ENCODE data around the gene ATP8A2. TPM values are rescaled to one million over a fixed set of nuclear protein-coding genes. Genes with fewer than 3 reads are reported as not detected.

Gene ATP8A2
- total RNA-seq, 2 experiments from 2014 or later: 0.22 to 0.42 TPM

GRCh38 chr13:25732111-25732865 is 360.5 kb downstream of the ATP8A2 start:
- DNase-seq: no peak
- Mint-ChIP-seq H3K9me3 (no peaks in the 10 kb centered on the region), H3K27ac (no peak overlapping the region), H3K4me1 (no peaks in the 10 kb centered on the region), H3K36me3 (ENCODE audit: low read depth) (no peaks in the 10 kb centered on the region), H3K4me3 (no peak overlapping the region), H3K27me3 (no peaks in the 10 kb centered on the region)
- ChIA-PET POLR2A (no interaction called here), CTCF (no interaction called here)

GRCh38 chr13:25733001-25733491 is 361.3 kb downstream of the ATP8A2 start:
- DNase-seq: no peak
- CTCF ChIA-PET: no interaction called here
- peaks cover 3% of the 10 kb centered on the region for H3K4me1 Mint-ChIP-seq
- no peak overlapping the region for H3K27ac Mint-ChIP-seq
- H3K9me3 Mint-ChIP-seq: no peaks in the 10 kb centered on the region
- no peaks in the 10 kb centered on the region for H3K27me3 Mint-ChIP-seq
- POLR2A ChIA-PET: interaction anchor here (0.5 kb wide), 1 partner anchor 1544 kb away, joined by 7 read pairs; no protein-coding TSS in a partner anchor
- no peak overlapping the region for H3K4me3 Mint-ChIP-seq
- no peaks in the 10 kb centered on the region for H3K36me3 Mint-ChIP-seq (ENCODE audit: low read depth)

- no peaks in the 10 kb centered on the region for H3K9me3 Mint-ChIP-seq
These were observed 362.1 kb downstream of the ATP8A2 start for GRCh38 chr13:25733696-25734435.

GRCh38 chr13:25738342-25739196 is 366.8 kb downstream of the ATP8A2 start:
- Mint-ChIP-seq H3K27me3 (peaks cover 2% of the 10 kb centered on the region), H3K9me3 (no peaks in the 10 kb centered on the region), H3K27ac (no peak overlapping the region), H3K36me3 (ENCODE audit: low read depth) (no peaks in the 10 kb centered on the region), H3K4me1 (peaks cover 10% of the 10 kb centered on the region), H3K4me3 (no peak overlapping the region)
- ChIA-PET POLR2A (no interaction called here), CTCF (no interaction called here)
- no peak for DNase-seq

More at GRCh38 chr13:25733696-25734435, 362.1 kb downstream of the ATP8A2 start:
- ChIA-PET CTCF (no interaction called here), POLR2A (no interaction called here)
- Mint-ChIP-seq H3K27me3 (no peaks in the 10 kb centered on the region), H3K4me3 (no peak overlapping the region), H3K4me1 (peaks cover 10% of the 10 kb centered on the region), H3K36me3 (ENCODE audit: low read depth) (no peaks in the 10 kb centered on the region), H3K27ac (no peak overlapping the region)
- no peak for DNase-seq

- ChIA-PET POLR2A (no interaction called here), CTCF (interaction anchor here (1.4 kb wide), 1 partner anchor 11 kb away, joined by 4 read pairs; no protein-coding TSS in a partner anchor)
- DNase-seq: no peak
- Mint-ChIP-seq H3K27ac (no peak overlapping the region), H3K9me3 (no peaks in the 10 kb centered on the region), H3K36me3 (ENCODE audit: low read depth) (no peaks in the 10 kb centered on the region), H3K4me1 (peaks cover 10% of the 10 kb centered on the region), H3K4me3 (no peak overlapping the region), H3K27me3 (peaks cover 2% of the 10 kb centered on the region)
These were observed 367.6 kb downstream of the ATP8A2 start for GRCh38 chr13:25739376-25739775.

GRCh38 chr13:25741796-25742195 is 370.0 kb downstream of the ATP8A2 start:
- Mint-ChIP-seq H3K4me1 (peaks cover 10% of the 10 kb centered on the region), H3K9me3 (no peaks in the 10 kb centered on the region), H3K4me3 (no peak overlapping the region), H3K27me3 (peaks cover 6% of the 10 kb centered on the region), H3K27ac (no peak overlapping the region), H3K36me3 (ENCODE audit: low read depth) (no peaks in the 10 kb centered on the region)
- POLR2A ChIA-PET: no interaction called here
- CTCF ChIA-PET: interaction anchor here (1.7 kb wide), 1 partner anchor 12 kb away, joined by 3 read pairs; no protein-coding TSS in a partner anchor
- no peak for DNase-seq

GRCh38 chr13:25742220-25742619 is 370.4 kb downstream of the ATP8A2 start:
- Mint-ChIP-seq H3K27ac (no peak overlapping the region), H3K4me3 (no peak overlapping the region), H3K27me3 (peaks cover 6% of the 10 kb centered on the region), H3K36me3 (ENCODE audit: low read depth) (no peaks in the 10 kb centered on the region), H3K4me1 (peaks cover 10% of the 10 kb centered on the region), H3K9me3 (no peaks in the 10 kb centered on the region)
- ChIA-PET POLR2A (no interaction called here), CTCF (interaction anchor here (1.7 kb wide), 1 partner anchor 11 kb away, joined by 3 read pairs; no protein-coding TSS in a partner anchor)
- no peak for DNase-seq

GRCh38 chr13:25743421-25743820 is 371.6 kb downstream of the ATP8A2 start:
- H3K4me1 Mint-ChIP-seq: peaks cover 3% of the 10 kb centered on the region
- CTCF ChIA-PET: interaction anchor here (0.5 kb wide), 1 partner anchor 743 kb away, joined by 3 read pairs; no protein-coding TSS in a partner anchor
- H3K36me3 Mint-ChIP-seq (ENCODE audit: low read depth): no peaks in the 10 kb centered on the region
- POLR2A ChIA-PET: no interaction called here
- no peaks in the 10 kb centered on the region for H3K9me3 Mint-ChIP-seq
- H3K27me3 Mint-ChIP-seq: peaks cover 6% of the 10 kb centered on the region
- H3K4me3 Mint-ChIP-seq: no peak overlapping the region
- no peak overlapping the region for H3K27ac Mint-ChIP-seq
- DNase-seq: no peak

- CTCF ChIA-PET: no interaction called here
- POLR2A ChIA-PET: no interaction called here
- Mint-ChIP-seq H3K9me3 (no peaks in the 10 kb centered on the region), H3K36me3 (ENCODE audit: low read depth) (no peaks in the 10 kb centered on the region), H3K27me3 (peaks cover 6% of the 10 kb centered on the region), H3K4me3 (no peak overlapping the region), H3K27ac (no peak overlapping the region), H3K4me1 (no peaks in the 10 kb centered on the region)
- no peak for DNase-seq
These were observed 372.4 kb downstream of the ATP8A2 start for GRCh38 chr13:25744178-25744577.

- no peaks in the 10 kb centered on the region for H3K36me3 Mint-ChIP-seq (ENCODE audit: low read depth)
- peaks cover 4% of the 10 kb centered on the region for H3K27me3 Mint-ChIP-seq
- H3K4me3 Mint-ChIP-seq: no peak overlapping the region
- no peaks in the 10 kb centered on the region for H3K9me3 Mint-ChIP-seq
- ChIA-PET POLR2A (no interaction called here), CTCF (interaction anchor here (0.9 kb wide), 1 partner anchor 9 kb away, joined by 3 read pairs; no protein-coding TSS in a partner anchor)
- H3K4me1 Mint-ChIP-seq: no peaks in the 10 kb centered on the region
- no peak for DNase-seq
- no peak overlapping the region for H3K27ac Mint-ChIP-seq
These were observed 374.4 kb downstream of the ATP8A2 start for GRCh38 chr13:25746131-25746530.

- peak; percentile 14 for DNase-seq
- Mint-ChIP-seq H3K36me3 (ENCODE audit: low read depth) (no peaks in the 10 kb centered on the region), H3K9me3 (no peaks in the 10 kb centered on the region), H3K4me3 (no peak overlapping the region), H3K27me3 (peaks cover 2% of the 10 kb centered on the region), H3K27ac (no peak overlapping the region), H3K4me1 (peaks cover 17% of the 10 kb centered on the region)
- POLR2A ChIA-PET: no interaction called here
- CTCF ChIA-PET: interaction anchor here (1.2 to 1.3 kb wide), 3 partner anchors 10 to 36 kb away, joined by 3 to 5 read pairs (median 3); no protein-coding TSS in a partner anchor
These were observed 381.3 kb downstream of the ATP8A2 start for GRCh38 chr13:25752957-25753551.

- no peak for DNase-seq
- Mint-ChIP-seq H3K27ac (no peak overlapping the region), H3K36me3 (ENCODE audit: low read depth) (no peaks in the 10 kb centered on the region), H3K9me3 (no peaks in the 10 kb centered on the region), H3K27me3 (peaks cover 2% of the 10 kb centered on the region), H3K4me1 (peaks cover 17% of the 10 kb centered on the region), H3K4me3 (no peak overlapping the region)
- ChIA-PET POLR2A (no interaction called here), CTCF (interaction anchor here (0.6 to 1.3 kb wide), 5 partner anchors 9 to 519 kb away, joined by 3 to 5 read pairs (median 3); no protein-coding TSS in a partner anchor)
These were observed 382.2 kb downstream of the ATP8A2 start for GRCh38 chr13:25753976-25754375.

Measured in activated CD4-positive, alpha-beta T cell treated with anti-CD3 and anti-CD28 coated beads, Interleukin-2, amount 10 ng/mL, durations not matched to agents 7 days and 5 days (primary cell).